Adipocyte (in vitro differentiated cells): Measurements from ENCODE around the gene LEF1.

Experiments used
- DNase-seq: peaks from one replicate; pipeline ENCODE4 v3.0.0-alpha.2; 2015; ENCODE audit warnings: low read depth
- H3K27me3 ChIP-seq: replicated peaks from 2 replicates; pipeline ENCODE4 v1.7.0; 2013; ENCODE audit warnings: mild to moderate bottlenecking, low read length, moderate library complexity; ENCODE audit not compliant: control insufficient read depth, insufficient read depth
- H3K36me3 ChIP-seq: 2 replicates; pipeline ENCODE4 v1.7.0; 2013; ENCODE audit warnings: low read length, mild to moderate bottlenecking, moderate library complexity; ENCODE audit not compliant: control insufficient read depth, insufficient read depth, severe bottlenecking
- H3K4me1 ChIP-seq: 2 replicates; pipeline ENCODE4 v1.7.0; 2013; ENCODE audit warnings: mild to moderate bottlenecking, low read length, moderate library complexity; ENCODE audit not compliant: control insufficient read depth, insufficient read depth
- H3K4me3 ChIP-seq: 2 replicates; pipeline ENCODE4 v1.7.0; 2013; ENCODE audit warnings: mild to moderate bottlenecking, low read length, moderate library complexity
- H3K9ac ChIP-seq: 2 replicates; pipeline ENCODE4 v1.7.0; 2013; ENCODE audit warnings: mild to moderate bottlenecking, low read length, moderate library complexity
- H3K9me3 ChIP-seq: 2 replicates; pipeline ENCODE4 v1.7.0; 2013; ENCODE audit warnings: mild to moderate bottlenecking, low read length, moderate library complexity; ENCODE audit not compliant: control insufficient read depth

Gene LEF1

GRCh38 chr4:108044951-108045686 lies 123.6 kb downstream of the LEF1 start:
- DNase-seq, result no peak
- H3K36me3 ChIP-seq, result no peaks in the 10 kb centered on the region
- H3K4me3 ChIP-seq, result no peak overlapping the region
- H3K27me3 ChIP-seq, result no peaks in the 10 kb centered on the region
- H3K9me3 ChIP-seq, result no peaks in the 10 kb centered on the region
- peaks cover 13% of the 10 kb centered on the region for H3K4me1 ChIP-seq
- H3K9ac ChIP-seq, result no peak overlapping the region

- Histone ChIP-seq H3K27me3 (no peaks in the 10 kb centered on the region), H3K4me3 (no peak overlapping the region), H3K9ac (no peak overlapping the region), H3K9me3 (no peaks in the 10 kb centered on the region), H3K36me3 (no peaks in the 10 kb centered on the region), H3K4me1 (peaks cover 13% of the 10 kb centered on the region)
- DNase-seq, result no peak
These were observed 125.2 kb downstream of the LEF1 start for GRCh38 chr4:108043526-108043925.

- no peaks in the 10 kb centered on the region for H3K27me3 ChIP-seq
- peaks cover 13% of the 10 kb centered on the region for H3K4me1 ChIP-seq
- H3K36me3 ChIP-seq, result no peaks in the 10 kb centered on the region
- DNase-seq, result no peak
- no peak overlapping the region for H3K9ac ChIP-seq
- H3K9me3 ChIP-seq, result no peaks in the 10 kb centered on the region
- H3K4me3 ChIP-seq, result no peak overlapping the region
These were observed 125.8 kb downstream of the LEF1 start for GRCh38 chr4:108042927-108043326.

GRCh38 chr4:108037884-108038283 lies 130.8 kb downstream of the LEF1 start:
- no peaks in the 10 kb centered on the region for H3K9me3 ChIP-seq
- peaks cover 3% of the 10 kb centered on the region for H3K4me1 ChIP-seq
- H3K36me3 ChIP-seq, result peaks cover 37% of the 10 kb centered on the region
- no peak overlapping the region for H3K4me3 ChIP-seq
- H3K9ac ChIP-seq, result no peak overlapping the region
- no peaks in the 10 kb centered on the region for H3K27me3 ChIP-seq
- no peak for DNase-seq

GRCh38 chr4:108036213-108036612 lies 132.5 kb downstream of the LEF1 start:
- Histone ChIP-seq H3K4me1 (peaks cover 12% of the 10 kb centered on the region), H3K9me3 (no peaks in the 10 kb centered on the region), H3K36me3 (peaks cover 47% of the 10 kb centered on the region), H3K27me3 (no peaks in the 10 kb centered on the region), H3K4me3 (no peak overlapping the region), H3K9ac (no peak overlapping the region)
- no peak for DNase-seq

DNA sequence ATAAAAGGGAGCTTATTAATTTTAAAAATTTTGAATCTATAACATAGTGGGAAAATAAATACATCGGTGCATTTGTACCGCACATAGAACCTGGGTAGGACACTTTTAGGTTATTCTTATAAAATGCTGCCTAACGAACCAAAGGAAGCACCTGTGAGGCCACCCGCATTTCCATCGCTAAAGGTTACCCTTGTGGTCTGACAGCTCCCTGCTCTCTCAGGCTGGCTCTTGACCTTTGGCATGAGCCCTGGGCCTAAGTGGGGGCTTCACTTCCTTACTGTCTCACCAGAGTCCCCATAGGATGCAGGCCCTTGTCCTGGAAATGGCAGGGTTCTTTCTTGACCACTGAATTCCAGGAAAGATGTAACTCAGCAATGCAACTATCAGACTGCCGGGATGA lies 133.0 kb downstream of the LEF1 start:
- no peaks in the 10 kb centered on the region for H3K27me3 ChIP-seq
- H3K4me3 ChIP-seq, result no peak overlapping the region
- H3K9me3 ChIP-seq, result no peaks in the 10 kb centered on the region
- H3K4me1 ChIP-seq, result peaks cover 17% of the 10 kb centered on the region
- no peak overlapping the region for H3K9ac ChIP-seq
- peaks cover 52% of the 10 kb centered on the region for H3K36me3 ChIP-seq
- DNase-seq, result no peak

DNA sequence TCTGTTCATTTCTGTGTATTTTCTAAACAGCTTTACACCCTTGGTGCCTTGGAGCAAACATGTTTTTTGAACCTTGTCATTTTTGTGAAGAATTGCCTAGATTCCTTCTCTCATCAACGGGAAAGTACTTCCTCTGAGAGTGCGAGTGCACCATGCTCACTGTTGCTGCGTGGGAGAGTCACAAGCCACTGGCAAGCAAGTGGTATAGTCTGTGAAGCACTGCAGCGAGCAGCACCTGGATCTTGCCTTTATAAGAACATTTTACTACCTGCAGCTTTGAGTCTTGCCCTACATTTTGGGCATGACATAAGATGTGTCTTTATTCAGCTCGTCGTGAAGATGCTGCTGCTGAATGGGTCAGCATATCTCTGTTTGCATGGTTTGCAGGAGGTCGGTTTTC lies 134.2 kb downstream of the LEF1 start:
- H3K9ac ChIP-seq, result no peak overlapping the region
- no peaks in the 10 kb centered on the region for H3K27me3 ChIP-seq
- H3K36me3 ChIP-seq, result peaks cover 60% of the 10 kb centered on the region
- H3K9me3 ChIP-seq, result no peaks in the 10 kb centered on the region
- DNase-seq, result no peak
- H3K4me3 ChIP-seq, result no peak overlapping the region
- H3K4me1 ChIP-seq, result peaks cover 28% of the 10 kb centered on the region

GRCh38 chr4:108033348-108033747 lies 135.4 kb downstream of the LEF1 start:
- H3K9me3 ChIP-seq, result no peaks in the 10 kb centered on the region
- peaks cover 72% of the 10 kb centered on the region for H3K36me3 ChIP-seq
- H3K4me3 ChIP-seq, result no peak overlapping the region
- no peak overlapping the region for H3K9ac ChIP-seq
- peaks cover 28% of the 10 kb centered on the region for H3K4me1 ChIP-seq
- no peak for DNase-seq
- no peaks in the 10 kb centered on the region for H3K27me3 ChIP-seq

GRCh38 chr4:108031427-108032083 lies 137.2 kb downstream of the LEF1 start:
- Histone ChIP-seq H3K9me3 (no peaks in the 10 kb centered on the region), H3K4me3 (no peak overlapping the region), H3K4me1 (peaks cover 28% of the 10 kb centered on the region), H3K36me3 (peaks cover 90% of the 10 kb centered on the region), H3K27me3 (no peaks in the 10 kb centered on the region), H3K9ac (no peak overlapping the region)
- no peak for DNase-seq

DNA sequence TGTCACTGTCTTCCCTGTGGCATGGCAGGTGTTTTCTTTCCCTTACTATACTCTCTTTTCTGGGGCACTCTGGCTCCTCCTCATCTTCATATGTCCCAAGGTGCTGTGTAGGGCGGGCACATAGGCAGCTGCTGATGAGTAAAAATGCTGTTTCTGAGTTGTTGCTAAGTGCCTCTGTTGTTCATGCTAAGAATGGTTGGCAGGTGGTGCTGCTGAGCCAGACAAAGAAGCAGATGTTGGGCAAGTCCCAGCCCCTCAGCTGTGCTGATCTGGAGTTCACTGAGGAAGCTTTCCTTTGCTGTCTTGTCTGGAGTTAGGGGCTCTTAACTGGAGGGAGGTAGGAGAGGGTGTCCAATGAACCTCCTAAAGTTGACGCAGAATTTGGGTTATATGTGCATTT lies 138.4 kb downstream of the LEF1 start:
- H3K27me3 ChIP-seq, result no peaks in the 10 kb centered on the region
- H3K4me3 ChIP-seq, result no peak overlapping the region
- H3K36me3 ChIP-seq, result peaks cover 88% of the 10 kb centered on the region
- H3K9ac ChIP-seq, result no peak overlapping the region
- peak; percentile 76 for DNase-seq
- peaks cover 28% of the 10 kb centered on the region for H3K4me1 ChIP-seq
- H3K9me3 ChIP-seq, result no peaks in the 10 kb centered on the region

DNA sequence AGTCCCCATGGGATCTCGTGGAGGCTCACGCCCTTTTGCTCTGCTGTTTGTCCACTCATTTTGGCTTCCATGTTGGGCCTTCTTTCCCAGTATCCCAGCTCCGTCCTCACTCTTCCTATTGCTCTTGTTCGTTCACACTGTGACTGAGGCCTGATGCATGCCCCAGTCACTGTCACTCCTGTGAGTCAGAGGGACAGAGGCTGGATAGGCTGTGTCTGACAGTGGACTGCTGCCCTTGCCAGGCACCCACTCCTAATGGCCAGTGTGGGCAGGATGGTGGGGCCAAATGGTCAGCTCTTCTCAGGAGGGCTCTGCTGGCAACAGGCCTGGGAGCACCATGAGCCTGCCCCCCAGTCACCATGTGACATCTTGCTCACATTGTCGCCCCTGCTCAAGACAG lies 139.0 kb downstream of the LEF1 start:
- Histone ChIP-seq H3K4me1 (peaks cover 28% of the 10 kb centered on the region), H3K27me3 (no peaks in the 10 kb centered on the region), H3K36me3 (peaks cover 88% of the 10 kb centered on the region), H3K9ac (no peak overlapping the region), H3K4me3 (no peak overlapping the region), H3K9me3 (no peaks in the 10 kb centered on the region)
- no peak for DNase-seq
